Stimulated activated CD8-positive, alpha-beta memory T cell treated with anti-CD3 and anti-CD28 coated beads, Interleukin-4, amount 100 ng/mL, for 4 hours (primary cell): Measurements from ENCODE around the gene GSC2.

Experiments
- DNase-seq, 2 donors: peaks; one replicate each; pipeline ENCODE4 v3.0.0-alpha.2; 2020; ENCODE audit warnings: low read depth in 2 of 2, low spot score in 1 of 2

GSC2 gene

GRCh38 chr22:19149991-19150390, at the start of gene GSC2:
Gene GSC2, minus strand, starts transcription at chr22:19150292. Its CDS starts 9 bp downstream, at chr22:19150283.
- no peak for DNase-seq

- no peak for DNase-seq
Observed at GRCh38 chr22:19199479-19199878, 49.4 kb upstream of the GSC2 start.

- no peak for DNase-seq
Observed at GRCh38 chr22:19197997-19198865, 48.1 kb upstream of the GSC2 start.

GRCh38 chr22:19196841-19197612, 46.9 kb upstream of the GSC2 start:
- no peak for DNase-seq

GRCh38 chr22:19195796-19196731, 46.0 kb upstream of the GSC2 start:
- DNase-seq = no peak

- DNase-seq = no peak
Observed at GRCh38 chr22:19194766-19195536, 44.9 kb upstream of the GSC2 start.

- no peak for DNase-seq
Observed at GRCh38 chr22:19193879-19194278, 43.8 kb upstream of the GSC2 start.

- no peak for DNase-seq
Observed at GRCh38 chr22:19187716-19188563, 37.8 kb upstream of the GSC2 start.

- DNase-seq = no peak
Observed at GRCh38 chr22:19184276-19184997, 34.3 kb upstream of the GSC2 start.

GRCh38 chr22:19183216-19183615, 33.1 kb upstream of the GSC2 start:
- DNase-seq = no peak

- DNase-seq = no peak
Observed at GRCh38 chr22:19182472-19183157, 32.5 kb upstream of the GSC2 start.

GRCh38 chr22:19181786-19182471, 31.8 kb upstream of the GSC2 start:
- DNase-seq = no peak

- DNase-seq = no peak
Observed at GRCh38 chr22:19180740-19181410, 30.8 kb upstream of the GSC2 start.

- DNase-seq = no peak
Observed at GRCh38 chr22:19180234-19180633, 30.1 kb upstream of the GSC2 start.

- no peak for DNase-seq
Observed at GRCh38 chr22:19179497-19180048, 29.5 kb upstream of the GSC2 start.

- DNase-seq = peak; percentile 49 to 71
Observed at GRCh38 chr22:19178657-19179496, 28.8 kb upstream of the GSC2 start, which contains the start of gene SLC25A1. Gene SLC25A1, minus strand, starts transcription at chr22:19178736. Its CDS starts 63 bp downstream, at chr22:19178673.
